ENCODE data around the gene SNTG2.

DNA sequence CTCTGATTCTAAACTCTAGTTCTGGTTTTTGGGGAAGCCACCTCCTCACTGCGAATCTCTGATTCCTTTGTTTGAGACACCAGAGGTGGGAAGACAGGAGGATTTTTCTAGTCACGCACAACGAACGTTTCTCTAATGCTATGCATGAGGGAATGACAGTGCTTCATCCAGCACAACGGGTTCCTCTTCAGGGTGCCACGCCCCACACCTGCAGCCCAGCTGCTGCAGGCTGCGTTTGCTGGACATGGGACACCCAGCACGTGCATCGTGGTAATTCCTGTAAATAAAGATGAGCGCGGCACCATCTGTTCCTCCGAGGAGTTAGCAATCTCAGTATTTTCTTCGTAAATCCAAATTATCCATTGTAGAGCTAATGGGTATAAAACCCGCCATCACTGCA is 425.1 kb downstream of the SNTG2 start:
- TF ChIP-seq MYC (IDR thresholded peaks at IDR 0.05; ENCODE audit: low read depth, low read length) (no peak), POLR2A (IDR thresholded peaks at IDR 0.05; ENCODE audit: low read depth, low read length) (no peak), EZH2 (IDR thresholded peaks at IDR 0.05; ENCODE audit: borderline replicate concordance, low read depth, low read length, severe bottlenecking) (no peak)
- TF ChIP-seq, protein P1, sequence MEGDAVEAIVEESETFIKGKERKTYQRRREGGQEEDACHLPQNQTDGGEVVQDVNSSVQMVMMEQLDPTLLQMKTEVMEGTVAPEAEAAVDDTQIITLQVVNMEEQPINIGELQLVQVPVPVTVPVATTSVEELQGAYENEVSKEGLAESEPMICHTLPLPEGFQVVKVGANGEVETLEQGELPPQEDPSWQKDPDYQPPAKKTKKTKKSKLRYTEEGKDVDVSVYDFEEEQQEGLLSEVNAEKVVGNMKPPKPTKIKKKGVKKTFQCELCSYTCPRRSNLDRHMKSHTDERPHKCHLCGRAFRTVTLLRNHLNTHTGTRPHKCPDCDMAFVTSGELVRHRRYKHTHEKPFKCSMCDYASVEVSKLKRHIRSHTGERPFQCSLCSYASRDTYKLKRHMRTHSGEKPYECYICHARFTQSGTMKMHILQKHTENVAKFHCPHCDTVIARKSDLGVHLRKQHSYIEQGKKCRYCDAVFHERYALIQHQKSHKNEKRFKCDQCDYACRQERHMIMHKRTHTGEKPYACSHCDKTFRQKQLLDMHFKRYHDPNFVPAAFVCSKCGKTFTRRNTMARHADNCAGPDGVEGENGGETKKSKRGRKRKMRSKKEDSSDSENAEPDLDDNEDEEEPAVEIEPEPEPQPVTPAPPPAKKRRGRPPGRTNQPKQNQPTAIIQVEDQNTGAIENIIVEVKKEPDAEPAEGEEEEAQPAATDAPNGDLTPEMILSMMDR (IDR thresholded peaks at IDR 0.05; ENCODE audit: extremely low read depth in 1 of 2, insufficient read depth in 1 of 2, low read depth in 1 of 2, low read length in 2 of 2), result no peak
- TF ChIP-seq, protein P2, sequence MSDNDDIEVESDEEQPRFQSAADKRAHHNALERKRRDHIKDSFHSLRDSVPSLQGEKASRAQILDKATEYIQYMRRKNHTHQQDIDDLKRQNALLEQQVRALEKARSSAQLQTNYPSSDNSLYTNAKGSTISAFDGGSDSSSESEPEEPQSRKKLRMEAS (IDR thresholded peaks at IDR 0.05; ENCODE audit: insufficient read depth, insufficient read length), result no peak
